Nucleus accumbens (tissue), 56 donors: ENCODE measurements around the gene IL26.

Experiments used
- DNase-seq, 56 donors: peaks; one replicate each; lab custom pipeline; 2025; lab: John Stamatoyannopoulos, UW

Gene IL26

DNA sequence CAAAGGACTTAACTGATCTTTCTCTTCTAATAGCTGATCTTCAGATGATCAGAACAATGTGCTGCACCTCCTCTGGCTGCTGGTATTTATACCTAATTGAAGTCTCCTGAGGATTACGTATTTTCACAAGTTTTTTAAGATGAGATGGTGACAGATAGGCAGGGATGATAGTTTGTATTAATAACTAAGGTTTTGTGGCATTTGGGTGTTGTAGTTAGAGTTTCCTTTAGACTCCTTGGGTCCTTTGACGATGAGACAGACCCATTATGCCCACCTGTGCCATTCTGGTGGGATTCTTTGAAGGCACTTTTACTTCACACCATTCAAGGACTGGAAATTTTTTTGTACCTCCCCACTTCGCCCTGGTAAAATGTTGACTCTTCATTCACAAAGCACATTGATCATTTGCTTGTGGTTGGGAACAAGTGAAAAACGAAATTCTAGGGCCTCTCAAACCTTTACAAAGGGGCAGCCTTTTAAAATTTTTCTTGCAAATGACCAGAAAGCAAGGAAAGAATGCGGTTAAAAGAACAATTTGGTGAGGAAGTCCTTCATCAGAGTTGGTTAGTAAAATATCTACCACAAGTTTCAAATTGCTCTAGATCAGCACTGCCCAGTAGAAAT is 65.8 kb downstream of the IL26 start, which contains the start of gene IFNG:
Gene IFNG (minus strand): TSS at position 60 of the 624 bp plus-strand sequence. CDS start 125 bp downstream, outside the sequence.
- DNase-seq: no peak

DNA sequence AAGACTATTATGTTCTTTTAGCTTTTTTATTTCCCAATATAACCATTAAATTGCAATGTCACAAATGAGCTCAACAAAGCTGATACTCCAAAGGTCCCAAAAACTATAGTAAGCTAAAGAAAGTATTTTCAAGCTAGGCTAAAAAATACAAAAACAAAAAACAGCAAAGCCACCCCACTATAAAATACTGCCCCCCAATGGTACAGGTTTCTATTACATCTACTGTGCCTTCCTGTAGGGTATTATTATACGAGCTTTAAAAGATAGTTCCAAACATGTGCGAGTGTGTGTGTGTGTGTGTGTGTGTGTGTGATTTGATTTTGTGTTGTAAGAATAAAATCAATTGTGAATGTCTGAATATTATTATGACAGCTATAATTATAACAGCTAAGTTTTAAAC is 67.2 kb downstream of the IL26 start:
- no peak for DNase-seq

DNA sequence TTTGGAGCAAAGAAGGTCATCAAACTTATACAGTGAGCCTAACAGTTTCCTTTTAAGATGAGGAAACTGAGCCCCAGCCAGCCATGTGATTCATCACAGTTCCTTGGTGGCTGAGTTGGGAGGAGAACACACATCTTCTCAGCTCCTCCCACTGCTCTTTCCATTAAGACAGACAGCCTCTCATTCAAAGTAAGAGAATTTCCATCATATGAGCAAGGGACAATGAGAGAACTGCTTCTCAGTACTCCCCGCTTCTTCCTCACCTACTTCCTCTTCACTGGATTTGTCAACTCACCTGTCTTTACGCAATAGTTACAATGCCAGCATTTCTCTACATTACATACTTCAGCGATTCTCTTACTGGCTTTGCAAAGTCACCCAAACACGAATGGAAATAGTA is 68.2 kb downstream of the IL26 start:
- DNase-seq: no peak

DNA sequence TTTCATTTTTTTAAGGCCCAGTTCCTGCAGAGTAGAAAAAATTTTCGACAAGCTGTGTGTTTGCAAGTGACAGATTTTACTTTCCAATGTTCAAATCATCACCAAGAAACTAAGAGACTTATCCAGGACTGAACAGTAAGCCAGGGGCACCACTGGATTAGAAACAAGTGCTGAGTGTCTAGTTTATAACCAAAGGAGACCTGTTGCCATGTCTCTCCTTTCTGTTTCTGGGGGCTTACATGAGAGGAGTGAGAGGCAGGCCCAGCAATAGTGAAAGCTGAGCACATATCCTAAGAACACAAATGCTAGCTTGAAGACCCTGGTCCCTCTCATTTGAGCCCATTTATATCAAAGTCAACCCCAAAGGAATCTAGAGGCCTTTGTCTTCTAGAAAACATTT is 69.0 kb downstream of the IL26 start:
- DNase-seq: no peak

DNA sequence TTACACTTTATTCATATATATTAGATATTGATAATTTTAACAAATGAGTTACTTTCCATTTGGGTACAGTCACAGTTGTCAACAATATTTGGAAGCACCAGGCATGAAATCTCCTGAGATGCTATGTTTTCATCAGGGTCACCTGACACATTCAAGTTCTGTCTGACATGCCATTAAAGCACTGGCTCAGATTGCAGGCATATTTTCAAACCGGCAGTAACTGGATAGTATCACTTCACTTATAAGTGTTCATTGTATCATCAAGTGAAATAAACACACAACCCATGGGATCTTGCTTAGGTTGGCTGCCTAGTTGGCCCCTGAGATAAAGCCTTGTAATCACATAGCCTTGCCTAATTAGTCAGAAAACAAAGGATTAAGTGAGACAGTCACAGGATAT is 70.8 kb downstream of the IL26 start:
- DNase-seq: no peak
